ENCODE measurements around the gene GEMIN2.
"Not testable (repeated sequence)": the region's sequence is repeated elsewhere in the genome, so short reads cannot be mapped to it uniquely, and the experiment has no call there.

GEMIN2 gene

DNA sequence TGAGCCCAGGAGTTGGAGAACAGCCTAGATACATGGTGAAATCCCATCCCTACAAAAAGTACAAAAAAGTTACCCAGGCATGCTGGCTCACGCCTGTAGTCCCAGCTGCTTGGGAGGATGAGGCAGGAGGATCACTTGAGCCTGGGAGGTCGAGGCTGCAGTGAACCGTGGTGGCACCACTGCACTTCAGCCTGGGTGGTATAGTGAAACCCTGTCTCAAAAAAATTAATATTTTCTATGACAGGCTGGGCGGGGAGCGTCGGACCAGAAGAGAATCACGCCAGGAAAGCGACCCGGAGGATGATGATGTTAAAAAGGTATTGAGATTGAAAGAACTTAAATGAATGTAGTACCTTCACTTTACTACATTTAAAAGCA, 63.0 kb downstream of the GEMIN2 start:
- DNase-seq (ENCODE audit: low spot score): no peak

DNA sequence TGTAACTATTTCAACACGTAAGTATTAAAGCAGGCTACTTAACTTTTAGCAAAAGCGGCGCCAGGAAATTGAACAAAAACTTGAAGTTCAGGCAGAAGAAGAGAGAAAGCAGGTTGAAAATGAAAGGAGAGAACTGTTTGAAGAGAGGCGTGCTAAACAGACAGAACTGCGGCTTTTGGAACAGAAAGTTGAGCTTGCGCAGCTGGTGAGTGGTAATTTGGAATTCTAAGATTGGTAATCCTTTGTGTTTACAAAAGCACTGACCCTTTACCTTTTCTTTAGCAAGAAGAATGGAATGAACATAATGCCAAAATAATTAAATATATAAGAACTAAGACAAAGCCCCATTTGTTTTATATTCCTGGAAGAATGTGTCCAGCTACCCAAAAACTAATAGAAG, 64.9 kb downstream of the GEMIN2 start:
- no peak for DNase-seq (ENCODE audit: low spot score)

GRCh38 chr14:39180553-39180952, 66.4 kb downstream of the GEMIN2 start:
- DNase-seq (ENCODE audit: low spot score): no peak

DNA sequence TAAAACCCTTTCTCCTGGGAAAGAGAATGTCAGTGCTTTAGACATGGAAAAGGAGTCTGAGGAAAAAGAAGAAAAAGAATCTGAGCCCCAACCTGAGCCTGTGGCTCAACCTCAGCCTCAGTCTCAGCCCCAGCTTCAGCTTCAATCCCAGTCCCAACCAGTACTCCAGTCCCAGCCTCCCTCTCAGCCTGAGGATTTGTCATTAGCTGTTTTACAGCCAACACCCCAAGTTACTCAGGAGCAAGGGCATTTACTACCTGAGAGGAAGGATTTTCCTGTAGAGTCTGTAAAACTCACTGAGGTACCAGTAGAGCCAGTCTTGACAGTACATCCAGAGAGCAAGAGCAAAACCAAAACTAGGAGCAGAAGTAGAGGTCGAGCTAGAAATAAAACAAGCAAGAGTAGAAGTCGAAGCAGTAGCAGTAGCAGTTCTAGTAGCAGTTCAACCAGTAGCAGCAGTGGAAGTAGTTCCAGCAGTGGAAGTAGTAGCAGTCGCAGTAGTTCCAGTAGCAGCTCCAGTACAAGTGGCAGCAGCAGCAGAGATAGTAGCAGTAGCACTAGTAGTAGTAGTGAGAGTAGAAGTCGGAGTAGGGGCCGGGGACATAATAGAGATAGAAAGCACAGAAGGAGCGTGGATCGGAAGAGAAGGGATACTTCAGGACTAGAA, 67.0 kb downstream of the GEMIN2 start:
- no peak for DNase-seq (ENCODE audit: low spot score)

- DNase-seq (ENCODE audit: low spot score): no peak
These were observed 67.5 kb downstream of the GEMIN2 start for GRCh38 chr14:39181693-39182047.

- no peak for DNase-seq (ENCODE audit: low spot score)
These were observed 68.9 kb downstream of the GEMIN2 start for GRCh38 chr14:39182770-39183684.

DNA sequence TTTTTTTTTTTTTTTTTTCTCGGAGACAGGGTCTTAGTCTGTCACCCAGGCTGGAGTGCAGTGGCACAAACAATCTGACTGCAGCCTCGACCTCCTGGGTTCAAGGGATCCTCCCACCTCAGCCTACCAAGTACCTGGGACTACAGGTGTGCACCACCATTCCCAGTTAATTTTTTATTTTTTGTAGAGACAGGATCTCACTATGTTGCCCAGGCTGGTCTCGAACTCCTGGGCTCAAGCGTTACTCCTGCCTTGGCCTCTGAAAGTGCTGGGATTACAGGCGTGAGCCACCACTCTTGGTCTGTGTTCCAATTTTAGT, 69.5 kb downstream of the GEMIN2 start:
- DNase-seq (ENCODE audit: low spot score): not testable (repeated sequence)

GRCh38 chr14:39184628-39185255, 70.6 kb downstream of the GEMIN2 start:
- DNase-seq (ENCODE audit: low spot score): no peak

DNA sequence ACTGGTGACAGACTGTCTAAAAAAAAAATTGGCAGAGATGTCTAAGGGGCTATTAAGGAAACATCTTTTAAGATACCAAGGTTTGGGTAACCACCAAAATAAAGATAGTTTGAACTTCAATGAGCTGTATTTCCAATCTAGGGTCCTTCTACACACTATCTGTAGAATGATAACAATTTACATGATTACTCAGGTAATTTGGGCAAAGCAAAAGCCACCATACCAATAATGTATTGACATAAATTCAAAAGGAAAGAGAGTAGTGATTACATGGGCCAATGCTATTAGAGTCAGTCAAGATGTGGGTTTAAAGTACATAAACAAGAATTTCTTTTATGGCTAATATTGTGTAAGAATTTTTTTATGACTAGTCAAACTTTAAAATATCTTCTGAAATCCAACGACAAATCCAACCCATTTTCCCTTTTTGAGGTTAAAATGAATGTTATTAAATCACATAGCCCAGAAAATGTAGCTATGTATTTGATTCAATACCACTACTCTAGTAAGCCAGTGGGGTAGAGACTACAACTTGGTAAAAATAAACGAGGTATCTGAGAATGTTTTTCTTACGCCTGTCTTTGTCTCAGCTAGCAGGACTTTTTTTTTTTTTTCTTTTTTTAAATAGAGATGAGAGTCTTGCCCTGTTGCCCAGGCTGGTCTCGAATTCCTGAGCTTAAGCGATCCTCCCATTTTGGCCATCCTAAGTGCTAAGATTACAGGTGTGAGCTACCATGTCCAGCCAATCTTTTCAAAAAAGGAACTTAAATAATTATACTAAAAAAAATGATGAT, 71.3 kb downstream of the GEMIN2 start:
- DNase-seq (ENCODE audit: low spot score): no peak

Data from AG08395 (cell line).